Ectodermal cell (in vitro differentiated cells): ENCODE data around the gene NPIPB13. TPM values are rescaled to one million over a fixed set of nuclear protein-coding genes. Genes with fewer than 3 reads are reported as not detected.
"Not testable (repeated sequence)": the region's sequence is repeated elsewhere in the genome, so short reads cannot be mapped to it uniquely, and the experiment has no call there.

Source experiments
- H3K27ac ChIP-seq: 2 replicates; pipeline ENCODE4 v1.7.0; 2013; ENCODE audit warnings: mild to moderate bottlenecking, low read depth, low read length; ENCODE audit not compliant: insufficient read depth, poor library complexity, severe bottlenecking
- H3K27me3 ChIP-seq: 2 replicates; pipeline ENCODE4 v1.7.0; 2013; ENCODE audit warnings: mild to moderate bottlenecking, low read length; ENCODE audit not compliant: insufficient read depth, control insufficient read depth, poor library complexity, severe bottlenecking
- H3K36me3 ChIP-seq: one replicate; pipeline ENCODE4 v1.7.0; 2013; ENCODE audit warnings: low read length; ENCODE audit not compliant: control insufficient read depth, insufficient read depth
- H3K4me1 ChIP-seq: one replicate; pipeline ENCODE4 v1.7.0; 2013; ENCODE audit warnings: low read length; ENCODE audit not compliant: control insufficient read depth, insufficient read depth
- H3K4me3 ChIP-seq: 2 replicates; pipeline ENCODE4 v1.7.0; 2013; ENCODE audit warnings: low read depth, low read length, control low read depth; ENCODE audit not compliant: insufficient read depth
- H3K9me3 ChIP-seq: 2 replicates; pipeline ENCODE4 v1.7.0; 2013; ENCODE audit warnings: mild to moderate bottlenecking, low read length, moderate library complexity; ENCODE audit not compliant: control insufficient read depth
- WGBS, 2 experiments: methylation state at CpG; one replicate each; pipeline ENCODE4 v1.1.7; 2013; ENCODE audit warnings: missing lambda C conversion rate in 2 of 2; 5-methylcytosine and 5-hydroxymethylcytosine counted together
- polyA plus RNA-seq, 4 experiments: library from polyadenylated mRNA; stranded (reverse); fragments of 50-300 nt; gene quantifications; one replicate each; pipeline ENCODE4 v1.2.3, GENCODE V29; 2013

The NPIPB13 gene
- 3.2 TPM for polyA plus RNA-seq (2013, experiment 1 of 4)
- 8.2 TPM for polyA plus RNA-seq (2013, experiment 2 of 4)
- 0.75 TPM for polyA plus RNA-seq (2013, experiment 3 of 4)
- polyA plus RNA-seq (2013, experiment 4 of 4), result 4.3 TPM

DNA sequence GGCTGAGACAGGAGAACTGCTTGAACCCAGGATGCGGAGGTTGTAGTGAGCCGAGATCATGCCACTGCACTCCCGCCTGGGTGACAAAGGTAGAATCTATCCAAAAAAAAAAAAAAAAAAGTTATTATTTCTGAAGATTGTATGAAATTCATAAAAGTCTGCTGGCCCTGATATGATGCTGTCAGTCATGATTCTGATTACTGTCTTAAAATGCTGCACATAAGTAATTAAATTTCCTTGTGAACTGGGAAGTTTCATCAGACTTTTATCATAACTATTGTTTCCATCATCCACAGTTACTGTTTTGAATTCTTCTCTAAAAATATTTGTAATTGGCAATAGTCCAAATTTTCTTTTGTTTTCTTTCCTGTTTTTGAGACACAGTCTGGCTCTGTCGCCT is at the start of gene NPIPB13:
Gene NPIPB13 (minus strand): TSS at position 101 of the 400 bp plus-strand sequence. CDS start 2,906 bp downstream, outside the sequence.
- H3K4me3 ChIP-seq, H3K27me3 ChIP-seq, H3K4me1 ChIP-seq, H3K27ac ChIP-seq, H3K36me3 ChIP-seq, H3K9me3 ChIP-seq: not testable (repeated sequence)
- no CpG with 5 or more reads among the region's 4 CpGs for whole genome bisulfite sequencing, 2 experiments

DNA sequence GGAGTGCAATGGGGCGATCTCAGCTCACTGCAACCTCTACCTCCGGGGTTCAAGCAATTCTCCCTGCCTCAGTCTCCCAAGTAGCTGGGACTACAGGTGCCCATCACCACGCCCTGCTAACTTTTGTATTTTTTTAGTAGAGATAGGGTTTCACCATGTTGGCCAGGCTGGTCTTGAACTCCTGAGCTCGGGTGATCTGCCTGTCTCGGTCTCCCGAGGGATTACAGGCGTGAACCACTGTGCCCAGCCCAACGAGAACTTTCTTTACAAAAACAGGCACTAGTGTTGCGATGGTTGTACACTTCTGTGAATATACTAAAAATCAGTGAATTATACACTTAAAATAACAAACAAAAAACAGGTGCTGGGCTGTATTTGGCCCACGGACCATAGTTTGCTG is 34.1 kb upstream of the NPIPB13 start:
- H3K9me3 ChIP-seq, H3K27me3 ChIP-seq, H3K4me3 ChIP-seq, H3K27ac ChIP-seq, H3K36me3 ChIP-seq, H3K4me1 ChIP-seq: not testable (repeated sequence)
- 95 to 100% methylated on average over 7 to 8 of the region's 10 CpGs for WGBS, 2 experiments

DNA sequence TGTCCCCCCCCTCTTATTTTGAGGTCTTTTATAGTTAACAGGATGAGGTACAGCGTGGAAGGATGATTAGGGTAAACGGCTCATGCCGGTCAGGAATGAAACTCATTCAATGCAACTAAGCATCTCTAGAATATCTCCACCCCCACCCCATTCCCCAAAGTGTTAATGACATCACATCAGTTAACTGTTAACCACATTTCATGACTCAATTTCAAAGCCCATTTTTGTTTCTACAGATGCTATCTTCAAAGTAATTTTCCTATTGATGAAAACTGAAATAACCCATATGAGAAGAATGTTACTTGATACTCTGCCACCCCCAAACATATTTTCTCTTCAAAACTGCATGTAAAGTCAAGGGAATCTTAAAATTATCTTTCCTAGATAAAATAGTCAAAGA is 30.2 kb upstream of the NPIPB13 start:
- not testable (repeated sequence) for H3K9me3 ChIP-seq, H3K27ac ChIP-seq, H3K27me3 ChIP-seq, H3K4me3 ChIP-seq, H3K4me1 ChIP-seq, H3K36me3 ChIP-seq
- no CpG with 5 or more reads among the region's 3 CpGs for WGBS, 2 experiments

GRCh38 chr16:30217082-30217481 is 31.2 kb downstream of the NPIPB13 start:
- H3K9me3 ChIP-seq, H3K27me3 ChIP-seq, H3K4me3 ChIP-seq, H3K4me1 ChIP-seq, H3K27ac ChIP-seq, H3K36me3 ChIP-seq: not testable (repeated sequence)
- 80% methylated on average over 1 of the region's 5 CpGs; no CpG with 5 or more reads in 1 of the 2 experiments for WGBS, 2 experiments

DNA sequence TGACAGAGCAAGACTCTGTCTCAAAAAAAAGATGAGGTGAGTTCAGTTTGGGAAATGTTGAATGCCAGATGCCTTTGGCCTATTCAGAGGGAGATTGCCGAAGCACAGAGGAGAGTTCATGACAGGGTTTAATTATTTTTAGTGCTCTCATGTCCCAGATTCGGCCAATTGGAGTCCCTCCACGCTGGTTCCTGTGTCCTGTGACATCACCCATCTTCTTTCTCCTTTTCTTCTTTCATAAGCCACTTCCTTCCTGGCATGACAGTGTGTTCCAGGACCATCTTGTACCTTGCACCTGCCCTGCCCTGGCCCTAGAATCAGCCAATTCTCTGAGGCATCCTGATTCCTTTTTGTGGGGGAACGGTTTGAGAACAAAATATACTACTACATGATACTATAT is 36.9 kb downstream of the NPIPB13 start:
- WGBS, 2 experiments, result no CpG with 5 or more reads among the region's 4 CpGs
- H3K4me3 ChIP-seq, H3K36me3 ChIP-seq, H3K27ac ChIP-seq, H3K4me1 ChIP-seq, H3K9me3 ChIP-seq, H3K27me3 ChIP-seq: not testable (repeated sequence)

DNA sequence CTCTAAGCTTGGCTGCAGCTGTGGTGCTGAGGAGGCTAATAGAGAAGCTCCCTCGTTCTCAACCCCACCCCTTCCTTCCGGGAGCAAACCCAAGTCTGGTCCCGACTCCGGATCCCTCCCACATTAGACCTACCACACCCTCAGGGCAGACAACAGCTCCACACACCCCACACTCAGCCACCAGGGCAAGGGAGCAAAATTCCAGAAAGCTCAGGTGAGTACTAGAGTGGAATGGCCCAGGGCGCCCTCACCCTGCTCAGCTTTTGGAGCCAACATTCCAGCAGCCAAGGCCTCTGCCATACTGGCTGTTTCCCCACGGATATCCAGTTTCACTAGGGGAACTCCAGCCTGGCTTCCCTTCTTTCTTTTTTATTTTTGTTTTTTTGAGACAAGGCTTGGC is 39.2 kb downstream of the NPIPB13 start:
- H3K27me3 ChIP-seq, H3K4me3 ChIP-seq, H3K27ac ChIP-seq, H3K9me3 ChIP-seq, H3K36me3 ChIP-seq, H3K4me1 ChIP-seq: not testable (repeated sequence)
- no CpG with 5 or more reads among the region's 6 CpGs for WGBS, 2 experiments

DNA sequence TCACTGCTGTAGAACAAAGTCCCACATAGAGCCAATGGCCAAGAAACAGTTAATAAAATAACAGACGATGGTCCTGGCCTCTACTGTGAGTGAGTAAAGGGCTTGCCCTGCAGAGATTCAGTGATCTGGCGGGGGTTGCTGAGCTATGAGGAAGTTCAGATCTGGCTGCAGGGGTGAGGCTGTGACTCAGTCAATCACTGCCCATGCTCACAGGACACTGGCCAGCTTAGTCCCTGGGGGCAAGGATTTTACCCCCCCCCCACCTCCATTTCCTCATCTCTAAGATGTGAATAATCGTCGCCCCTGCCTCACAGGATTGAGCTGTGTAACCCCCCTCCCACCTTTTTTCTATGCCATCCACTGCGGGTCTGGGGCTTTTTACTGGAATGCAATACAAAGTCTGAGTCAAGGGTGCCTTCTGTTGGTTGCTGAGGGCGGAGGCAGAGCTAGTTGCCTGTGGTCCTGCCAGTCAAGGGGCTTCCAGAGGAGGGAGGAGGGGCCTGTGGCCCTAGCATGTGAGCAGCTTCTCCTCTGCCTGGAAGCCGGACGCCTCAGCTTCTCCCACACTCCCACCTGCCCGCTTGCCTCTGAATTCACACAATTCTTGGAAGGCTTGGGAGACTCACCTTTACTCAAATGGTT is 41.1 kb downstream of the NPIPB13 start:
- not testable (repeated sequence) for H3K4me3 ChIP-seq, H3K9me3 ChIP-seq, H3K36me3 ChIP-seq, H3K4me1 ChIP-seq, H3K27ac ChIP-seq, H3K27me3 ChIP-seq
- no CpG with 5 or more reads among the region's 9 CpGs for WGBS, 2 experiments

GRCh38 chr16:30206252-30206651 is 42.0 kb downstream of the NPIPB13 start:
- not testable (repeated sequence) for H3K27ac ChIP-seq, H3K36me3 ChIP-seq, H3K4me3 ChIP-seq, H3K27me3 ChIP-seq, H3K9me3 ChIP-seq, H3K4me1 ChIP-seq
- no CpG with 5 or more reads among the region's 33 CpGs for WGBS, 2 experiments

GRCh38 chr16:30205541-30206236 is 42.6 kb downstream of the NPIPB13 start:
- not testable (repeated sequence) for H3K27me3 ChIP-seq, H3K4me1 ChIP-seq, H3K36me3 ChIP-seq, H3K27ac ChIP-seq, H3K9me3 ChIP-seq
- peak overlapping the region; percentile 13 for H3K4me3 ChIP-seq
- WGBS, 2 experiments, result 0 to 3% methylated on average over 11 to 14 of the region's 52 CpGs

- WGBS, 2 experiments, result no CpG with 5 or more reads among the region's 15 CpGs
Measured at GRCh38 chr16:30199608-30200343, 48.5 kb downstream of the NPIPB13 start.

More at GRCh38 chr16:30199608-30200343, 48.5 kb downstream of the NPIPB13 start:
- not testable (repeated sequence) for H3K36me3 ChIP-seq, H3K27me3 ChIP-seq, H3K4me1 ChIP-seq, H3K27ac ChIP-seq, H3K4me3 ChIP-seq, H3K9me3 ChIP-seq
